Right ventricle myocardium inferior (tissue), 1 donor: Measurements from ENCODE around the gene DGKB. TPM values are rescaled to one million over a fixed set of nuclear protein-coding genes. Genes with fewer than 3 reads are reported as not detected.
A peak's percentile ranks its signal among the peaks of the same experiment; 100 is the strongest.

ENCODE experiments used
- ATAC-seq: fragments of 200-7000 bp; cut with Tn5 transposase; one replicate; pipeline ENCODE4 v1.9.1; 2020; ENCODE audit warnings: mild to moderate bottlenecking, moderate library complexity
- DNase-seq: peaks from one replicate; pipeline ENCODE4 v3.0.0; 2021; ENCODE audit errors: missing footprints
- intact Hi-C: fragments of 100-400 bp; cut with DNase I; formaldehyde crosslinking; loops from one replicate; pipeline ENCODE4 v1.11.0; 2022
- total RNA-seq: library from RNA; stranded (reverse); fragmentation: NEBNext Ultra II Directional; extraction: Animal tissue kit (Norgen Biotek cat#: 25700); gene quantifications from one replicate; pipeline ENCODE4 v1.2.1, GENCODE V29; 2021
- donor health status: DM: no; HTN: yes; CAD: no; lungs with severe emphysema.

DGKB gene
- total RNA-seq, 1 donor from 2014 or later: 0.38 TPM

DNA sequence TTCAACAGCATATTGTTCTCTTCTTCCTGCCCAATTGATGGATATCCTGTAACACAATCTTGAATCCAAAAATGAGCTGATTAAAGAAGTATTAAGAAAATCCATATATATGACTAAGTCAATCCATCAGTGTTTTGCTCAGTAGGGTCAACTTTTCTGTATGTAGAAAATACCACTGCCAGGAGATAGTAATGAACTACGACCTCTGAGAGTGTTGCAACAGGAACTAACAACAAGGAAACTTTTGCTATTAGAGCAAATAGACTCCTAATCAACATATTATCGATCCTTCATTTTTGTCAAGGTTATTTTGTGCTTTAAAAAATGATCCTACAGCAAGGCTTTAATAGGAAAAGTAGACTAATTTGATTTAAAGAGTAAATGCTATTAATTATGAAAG is 507.8 kb downstream of the DGKB start:
- intact Hi-C loops: loop anchor here (5.0 kb wide), 1 partner anchor 63 kb away; no protein-coding TSS in a partner anchor
- ATAC-seq: no peak
- DNase-seq: no peak

DNA sequence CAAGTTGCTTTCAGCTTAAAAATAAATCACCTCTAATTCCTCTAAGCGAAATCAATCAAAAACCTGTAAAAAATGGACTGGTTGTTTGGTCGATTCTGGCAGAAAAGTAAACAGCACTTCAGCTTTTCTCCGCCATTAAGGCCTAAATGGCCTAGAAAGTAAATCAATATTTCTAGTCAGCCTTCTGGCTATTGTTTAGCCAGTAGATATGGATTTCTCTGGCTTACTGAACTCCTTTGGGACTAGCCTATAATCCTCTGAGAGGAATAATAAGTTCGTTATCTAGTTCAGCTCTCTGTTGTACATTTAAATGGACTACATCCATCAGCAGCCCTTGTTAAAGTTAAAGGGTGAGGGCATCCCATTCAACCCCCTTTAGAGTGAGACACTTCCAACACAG is 513.0 kb downstream of the DGKB start:
- intact Hi-C loops: no loop called here
- no peak for DNase-seq
- no peak for ATAC-seq

DNA sequence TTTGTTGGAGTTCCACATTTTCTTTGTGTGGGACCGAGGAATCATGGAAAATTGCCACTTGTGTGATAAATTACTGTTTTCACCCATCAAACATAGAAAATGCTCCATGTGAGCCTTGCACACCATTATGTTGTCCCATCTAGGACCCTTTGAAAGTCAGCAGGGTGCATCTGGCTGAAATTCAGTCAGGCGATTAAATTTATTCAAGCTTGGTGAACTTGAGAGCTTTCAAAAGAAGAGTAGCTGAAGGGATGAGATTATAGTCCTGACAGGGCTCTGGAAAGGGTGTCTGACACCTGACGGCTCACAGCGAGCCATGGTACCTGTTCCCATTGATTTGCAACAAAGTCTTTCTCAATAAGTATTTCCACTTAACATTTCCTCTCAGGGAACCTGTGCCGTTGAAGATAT is 513.4 kb downstream of the DGKB start:
- intact Hi-C loops: no loop called here
- ATAC-seq: no peak

DNA sequence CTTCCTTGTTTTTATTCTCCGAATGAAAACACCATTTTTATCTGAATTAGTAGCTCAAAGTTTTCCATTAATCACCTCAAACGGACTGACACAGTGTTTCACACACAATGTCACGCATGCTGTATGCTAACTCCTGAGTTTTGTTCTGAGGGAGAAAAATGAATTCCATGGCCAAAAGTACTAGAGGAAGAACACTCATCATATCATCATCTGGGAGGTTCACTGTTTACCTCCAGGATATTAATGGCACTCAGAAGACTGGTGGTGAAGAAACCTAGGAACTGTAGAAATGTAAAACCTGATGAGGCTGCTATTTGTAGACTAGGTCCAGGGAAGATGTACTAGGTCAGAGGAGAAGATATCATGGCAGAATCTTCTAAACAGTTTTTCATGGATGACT is 517.5 kb downstream of the DGKB start:
- intact Hi-C loops: no loop called here
- no peak for ATAC-seq
- no peak for DNase-seq

More for the DNA sequence above, 513.4 kb downstream of the DGKB start:
- DNase-seq: no peak

DNA sequence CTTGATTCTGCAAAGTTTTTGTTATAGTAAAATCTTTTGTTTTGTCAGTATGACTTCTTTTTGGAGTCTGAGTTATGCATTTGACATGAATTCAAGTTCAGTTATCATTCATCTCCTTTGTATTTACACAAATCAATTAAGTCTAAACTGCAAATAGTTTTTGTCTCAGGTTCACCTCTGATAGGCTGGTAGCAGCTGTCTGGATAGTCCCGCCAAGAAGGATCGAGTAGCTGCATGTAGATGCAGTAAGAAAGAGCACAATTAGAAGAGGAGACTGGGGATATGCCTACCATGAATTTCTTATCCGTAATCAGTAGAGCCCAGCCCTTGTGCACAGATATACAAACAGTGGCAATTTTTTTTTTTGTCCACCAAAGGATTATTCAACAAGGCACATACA is 520.6 kb downstream of the DGKB start:
- DNase-seq (no peak), ATAC-seq (no peak)
- intact Hi-C loops: no loop called here

DNA sequence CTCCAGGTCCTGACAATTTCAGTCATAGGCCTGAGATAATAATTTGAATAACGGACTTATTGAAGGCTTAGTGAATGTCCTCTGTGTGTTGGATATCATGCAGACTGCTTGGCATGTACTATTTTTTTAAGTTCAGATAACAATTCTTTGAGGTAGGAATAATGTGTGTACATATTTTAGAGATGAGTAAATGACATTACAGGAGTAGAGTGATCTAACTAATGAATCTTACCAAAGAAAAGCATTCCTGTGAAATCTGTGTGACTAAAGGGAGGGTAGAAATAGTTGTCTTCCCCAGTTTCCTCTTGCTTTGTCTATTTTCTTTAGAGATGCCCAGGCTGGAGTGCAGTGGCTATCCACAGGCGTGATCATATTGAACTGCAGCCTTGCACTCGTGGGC is 521.2 kb downstream of the DGKB start:
- intact Hi-C loops: no loop called here
- DNase-seq: no peak
- no peak for ATAC-seq

DNA sequence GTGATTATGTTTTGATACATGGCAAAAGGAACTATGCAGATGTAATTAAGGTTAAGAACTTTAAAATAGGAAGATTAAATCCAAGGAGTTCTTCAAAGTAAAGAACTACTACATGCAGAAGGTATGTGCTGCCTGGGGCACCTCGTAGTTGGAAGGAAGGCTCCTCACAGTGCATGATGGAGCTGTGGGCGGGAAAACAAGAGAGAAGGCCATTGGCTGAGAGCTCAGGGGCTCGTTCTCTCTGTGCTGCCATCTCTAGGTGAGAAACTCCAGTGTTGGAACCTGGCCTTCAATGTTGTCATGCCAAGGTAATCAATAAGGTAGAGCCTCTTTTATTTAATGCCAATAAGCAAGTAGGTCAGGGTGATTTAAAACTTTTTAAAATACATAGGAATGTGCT is 521.7 kb downstream of the DGKB start:
- intact Hi-C loops: no loop called here
- ATAC-seq (no peak), DNase-seq (no peak)

DNA sequence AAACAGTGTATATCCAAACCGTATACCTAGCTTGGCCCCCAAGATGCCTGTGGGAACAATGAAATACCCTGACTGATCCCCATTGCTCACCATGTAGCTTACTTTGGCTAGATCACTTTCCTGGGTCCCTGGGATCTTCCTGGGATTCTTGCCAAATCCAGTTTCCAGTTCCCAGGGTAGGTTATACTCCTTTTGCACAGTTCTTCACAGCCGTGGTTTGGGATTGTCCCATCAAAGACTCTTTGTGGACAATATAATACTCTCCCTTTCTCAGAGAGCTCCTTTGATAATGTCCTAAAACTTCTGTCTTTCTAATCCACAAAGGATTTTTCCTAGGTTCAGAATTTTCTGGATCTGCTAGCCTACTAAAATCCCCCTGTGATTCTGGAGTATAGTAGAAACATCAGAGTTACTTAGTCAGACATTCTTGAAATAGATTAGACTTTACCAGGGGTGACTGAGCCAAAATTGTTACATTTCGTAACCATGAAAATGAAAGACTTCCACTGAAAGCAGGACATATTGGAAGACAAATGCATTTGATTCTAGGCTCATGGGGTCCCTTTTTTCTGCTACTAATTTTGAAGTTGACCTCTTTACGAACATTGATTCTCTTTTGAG is 524.8 kb downstream of the DGKB start:
- intact Hi-C loops: no loop called here
- peak; percentile 46 for ATAC-seq
- no peak for DNase-seq

DNA sequence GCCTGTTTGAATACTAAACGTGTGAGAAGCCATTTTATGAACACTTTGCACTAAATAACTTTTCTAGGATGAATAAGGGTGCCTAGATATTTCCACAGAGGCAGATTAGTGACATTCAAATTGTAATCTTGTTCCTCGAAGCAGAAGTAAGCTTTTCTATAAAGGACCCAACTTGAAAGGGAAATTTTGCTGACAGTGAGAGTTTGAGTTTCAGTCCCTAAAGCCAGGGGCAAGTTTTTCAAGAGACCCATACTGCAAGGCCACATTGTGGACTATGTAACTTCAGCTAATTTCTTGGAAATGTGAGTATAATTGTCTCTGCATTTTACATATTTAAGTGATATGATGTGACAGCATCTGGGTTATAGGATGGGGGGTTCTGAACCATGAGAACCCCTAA is 525.8 kb downstream of the DGKB start:
- DNase-seq: no peak
- ATAC-seq: no peak
- intact Hi-C loops: no loop called here

DNA sequence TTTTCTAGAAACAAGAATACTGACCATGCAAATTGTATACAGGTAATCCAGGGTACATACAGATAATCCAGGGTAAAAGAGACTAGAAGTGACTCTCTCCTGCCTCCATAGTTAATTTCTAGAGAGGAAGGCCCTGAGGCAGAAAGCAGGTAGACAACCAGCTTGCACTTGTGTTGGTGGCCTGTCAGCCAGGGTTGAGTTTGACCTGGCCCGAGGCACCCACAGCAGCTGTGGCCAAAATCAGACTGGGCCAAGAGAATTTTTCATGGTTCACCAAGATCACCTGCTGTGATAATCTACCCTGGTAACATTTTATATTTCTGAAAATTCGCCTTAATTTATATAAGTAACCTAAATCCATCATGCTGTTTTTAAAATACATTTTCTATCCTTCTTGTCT is 526.6 kb downstream of the DGKB start:
- no peak for DNase-seq
- intact Hi-C loops: no loop called here
- ATAC-seq: no peak

DNA sequence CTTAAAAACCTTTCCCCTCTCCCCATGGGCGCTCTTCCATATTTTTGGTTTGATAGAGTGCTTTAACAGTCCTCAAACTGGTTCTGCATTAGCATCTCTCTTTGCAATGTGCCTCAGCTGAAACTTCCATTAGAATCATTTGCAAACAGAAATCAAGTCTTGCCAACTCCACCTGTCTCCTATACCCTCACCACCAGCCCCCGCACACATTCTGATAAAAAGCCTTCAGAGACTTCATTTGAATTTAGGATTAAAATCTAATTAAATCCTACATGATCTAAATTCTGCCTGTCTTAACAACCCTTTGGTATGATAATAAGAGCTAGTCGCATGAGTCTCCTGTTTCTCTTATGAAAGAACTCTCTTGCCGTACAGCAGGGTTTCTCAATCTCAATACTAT is 528.2 kb downstream of the DGKB start:
- DNase-seq (no peak), ATAC-seq (no peak)
- intact Hi-C loops: no loop called here

DNA sequence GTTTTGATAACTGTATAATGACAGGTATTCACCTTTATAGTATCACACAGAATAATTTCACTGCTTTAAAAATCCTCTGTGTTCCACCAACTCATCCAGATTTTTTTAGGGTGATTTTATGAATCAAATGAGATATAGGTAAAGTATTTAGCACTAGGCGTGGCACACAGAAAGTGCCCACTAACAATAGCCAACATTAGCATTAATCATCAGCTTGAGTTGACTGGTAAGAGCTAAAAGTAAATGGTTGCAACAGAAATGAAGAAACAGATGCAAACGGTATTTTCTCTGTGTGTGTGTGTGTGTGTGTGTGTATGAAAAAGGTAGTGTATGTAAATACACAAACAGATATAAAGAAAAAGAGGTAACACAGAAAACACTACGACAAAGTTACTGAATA is 534.3 kb downstream of the DGKB start:
- DNase-seq: no peak
- no peak for ATAC-seq
- intact Hi-C loops: no loop called here

DNA sequence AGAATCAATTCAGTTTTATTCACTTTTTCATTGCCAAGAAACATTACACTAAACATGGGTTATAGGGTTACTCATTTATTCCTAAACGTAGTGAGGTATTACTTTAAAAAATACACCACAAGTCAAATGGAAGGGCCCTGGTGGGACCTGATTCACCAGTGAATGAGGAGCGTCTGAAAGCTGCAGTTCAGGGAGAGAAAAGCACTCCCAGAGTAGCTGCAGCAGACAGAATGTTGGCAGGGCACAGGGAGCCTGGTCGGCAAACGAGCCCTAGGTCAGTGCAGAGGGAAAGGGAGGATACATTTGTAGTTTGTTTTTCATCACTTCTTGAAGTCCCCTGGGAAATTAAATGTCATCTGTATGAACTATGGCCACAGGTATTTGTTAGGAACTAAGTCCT is 551.4 kb downstream of the DGKB start:
- intact Hi-C loops: no loop called here
- DNase-seq (no peak), ATAC-seq (peak; percentile 76)

DNA sequence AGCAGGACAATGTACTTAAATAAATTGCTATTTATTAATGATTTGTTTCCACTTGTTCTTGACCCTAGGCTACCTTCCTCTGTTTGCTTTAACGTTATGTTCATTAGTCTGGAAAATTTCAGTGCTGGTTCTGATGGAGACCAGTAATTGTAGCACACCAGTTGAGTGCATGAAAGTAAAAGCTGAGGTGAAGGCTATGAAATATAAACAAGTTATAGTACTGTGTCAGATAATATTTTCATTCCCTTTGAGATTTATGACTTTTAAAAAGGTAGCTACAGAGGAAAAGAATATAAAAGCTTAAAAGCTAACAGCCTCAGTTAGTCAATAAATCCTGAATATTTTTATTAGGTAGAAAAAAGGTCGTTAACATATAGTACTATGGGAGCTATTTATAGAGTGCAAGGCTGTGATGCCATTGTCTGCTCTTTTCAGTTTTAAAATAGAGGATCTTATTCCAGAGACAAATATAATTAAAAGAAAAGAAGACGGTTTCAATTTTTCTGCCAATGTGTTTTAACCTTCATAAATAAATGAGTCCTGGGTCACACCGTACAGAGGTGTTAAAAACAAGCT is 561.3 kb downstream of the DGKB start:
- ATAC-seq (no peak), DNase-seq (no peak)
- intact Hi-C loops: no loop called here

DNA sequence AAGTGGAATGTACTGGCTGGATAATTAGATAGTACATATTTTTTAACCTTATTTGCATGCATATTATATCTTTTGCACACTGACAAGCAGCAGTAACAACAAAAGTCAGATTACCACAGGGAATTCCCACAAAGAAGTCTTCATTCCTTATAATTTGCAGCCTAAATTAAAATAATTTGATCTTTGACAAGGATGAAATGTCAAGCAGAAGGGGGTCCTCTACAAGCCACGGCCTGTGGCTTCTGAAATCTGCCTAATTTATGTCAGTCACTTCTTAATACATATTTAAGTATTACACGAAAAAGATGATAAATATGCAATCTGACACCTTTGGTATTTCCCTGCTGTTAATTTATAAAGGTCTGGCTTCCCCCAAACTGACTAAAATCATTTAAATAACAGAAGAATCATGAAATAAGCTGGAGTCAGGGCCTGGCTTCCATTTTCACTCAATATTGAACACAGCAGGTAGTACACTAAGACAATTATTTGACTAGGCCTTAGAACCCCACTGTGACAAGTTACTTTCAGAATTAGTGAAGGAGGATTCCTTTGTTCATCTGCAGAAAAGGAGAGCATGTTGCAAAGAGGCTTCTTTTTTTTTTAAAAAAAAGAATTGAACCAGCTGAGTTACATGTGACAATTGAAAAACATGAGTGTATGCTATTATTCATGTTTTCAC is 562.0 kb downstream of the DGKB start:
- intact Hi-C loops: no loop called here
- ATAC-seq: no peak
- no peak for DNase-seq

DNA sequence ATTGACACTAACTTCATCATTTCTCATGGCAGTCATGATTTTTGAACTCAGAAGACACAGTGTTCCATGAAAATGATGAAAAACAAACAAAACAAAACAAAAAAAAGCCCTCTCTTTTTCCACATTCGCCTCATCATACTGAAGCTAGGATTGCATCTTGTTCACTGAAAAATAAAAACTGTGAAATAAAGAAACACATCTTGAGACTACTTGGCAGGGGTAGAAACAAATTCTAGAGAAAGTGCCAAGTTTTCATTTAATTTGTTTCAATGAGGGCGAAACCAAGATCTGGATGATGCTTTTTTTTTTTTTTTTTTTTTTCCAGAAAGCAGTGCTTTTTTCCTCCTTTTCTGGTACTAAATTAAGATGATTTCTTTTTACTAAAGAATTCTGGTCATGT is 562.7 kb downstream of the DGKB start:
- intact Hi-C loops: loop anchor here (10.0 kb wide), 1 partner anchor 345 kb away; no protein-coding TSS in a partner anchor
- no peak for DNase-seq
- ATAC-seq: no peak

DNA sequence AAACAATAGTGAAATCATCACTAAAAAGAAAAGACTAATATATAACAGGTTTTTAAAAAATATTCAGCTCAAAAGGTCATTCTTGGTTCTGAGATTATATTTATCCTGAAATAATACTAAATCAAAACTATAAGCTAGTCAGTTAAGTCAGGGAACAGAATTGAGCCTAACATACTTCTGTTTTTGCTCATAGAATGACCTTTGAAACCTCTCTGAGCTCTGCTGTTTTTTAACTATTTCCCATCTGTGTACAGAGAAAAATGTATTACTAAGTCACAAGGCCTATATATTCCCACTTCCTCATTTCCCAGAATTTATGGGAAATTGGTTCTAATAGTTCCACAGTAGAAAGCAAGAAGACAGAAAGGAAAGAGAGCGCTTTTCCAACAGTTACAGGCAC is 566.3 kb downstream of the DGKB start:
- DNase-seq (no peak), ATAC-seq (no peak)
- intact Hi-C loops: loop anchor here (10.0 kb wide), 1 partner anchor 341 kb away; no protein-coding TSS in a partner anchor

DNA sequence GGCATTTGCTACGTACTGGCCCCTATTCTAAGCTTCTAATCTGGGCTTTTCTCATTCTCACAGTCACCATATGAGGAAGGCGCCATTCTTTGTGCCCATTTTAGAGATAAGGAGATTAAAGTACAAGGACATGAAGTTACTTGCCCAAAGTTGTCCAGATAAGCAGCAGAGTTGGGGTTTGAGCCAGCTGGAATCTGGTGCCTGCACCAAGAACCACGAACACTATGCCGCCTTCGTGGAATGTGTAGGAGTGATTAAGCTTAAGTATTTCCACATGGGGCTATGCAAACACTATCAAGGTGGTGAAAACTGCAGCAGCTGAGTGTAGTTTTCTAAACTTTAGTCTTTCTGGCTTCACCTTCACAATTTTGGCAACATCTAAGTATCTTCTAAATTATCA is 570.4 kb downstream of the DGKB start:
- ATAC-seq: peak; percentile 86
- intact Hi-C loops: loop anchor here (5.0 to 10.0 kb wide), 2 partner anchors 80 to 337 kb away; no protein-coding TSS in a partner anchor
- DNase-seq: peak; percentile 63

DNA sequence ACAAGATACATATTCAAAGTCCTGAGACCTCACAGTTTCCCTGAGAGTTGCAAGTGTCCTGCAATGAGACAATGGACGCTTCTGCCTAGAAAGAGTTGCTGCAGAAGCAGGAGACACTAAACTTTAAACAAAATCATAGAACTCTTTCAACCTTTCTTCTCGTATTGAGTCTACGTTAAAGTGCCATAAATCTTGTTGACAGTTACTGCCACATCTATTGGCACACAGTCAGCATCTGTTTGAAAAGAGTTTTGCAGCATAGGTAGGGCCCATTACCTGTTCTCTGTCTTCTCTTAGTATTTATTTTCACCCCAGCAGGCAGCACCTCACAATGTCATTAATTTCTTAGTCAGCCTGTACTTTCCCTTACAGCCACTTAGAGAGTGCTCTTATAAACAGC is 577.8 kb downstream of the DGKB start:
- DNase-seq: no peak
- intact Hi-C loops: no loop called here
- ATAC-seq: no peak

DNA sequence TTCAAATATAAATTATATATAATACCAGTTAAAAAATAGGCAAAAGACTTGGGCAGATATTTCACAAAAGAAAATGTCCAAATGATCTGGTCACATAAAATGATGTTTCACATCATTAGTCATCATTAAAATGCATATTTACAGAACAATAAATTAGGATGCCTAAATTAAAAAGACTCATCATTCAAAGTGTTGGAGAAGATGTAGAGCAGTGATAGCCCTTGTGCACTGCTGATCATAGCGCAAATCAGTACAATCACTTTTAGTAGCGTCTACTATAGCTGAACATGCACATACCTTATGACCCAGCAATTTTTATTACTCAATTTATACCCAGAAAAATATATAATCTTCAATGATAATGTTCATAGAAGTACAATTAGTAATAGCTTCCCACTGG is 579.8 kb downstream of the DGKB start:
- DNase-seq (no peak), ATAC-seq (no peak)
- intact Hi-C loops: no loop called here
